IMR-90 (cell line): Measurements from ENCODE around the gene CTPS2. TPM values are rescaled to one million over a fixed set of nuclear protein-coding genes. Genes with fewer than 3 reads are reported as not detected.

Experiments used
- ATAC-seq: fragments of 200-7000 bp; cut with Tn5 transposase; 2 replicates; pipeline ENCODE4 v1.9.1; 2020; ENCODE audit warnings: low read depth, mild to moderate bottlenecking, moderate library complexity
- BruUV-seq: library from RNA; stranded (reverse); fragments of 400-500 nt; replicated peaks from 2 replicates; lab custom pipeline; 2021; lab: Mats Ljungman, UMichigan
- CTCF ChIA-PET: fragments of 300-600 bp; formaldehyde crosslinking; extraction: SDS; loops from one replicate; lab custom pipeline; 2021; ENCODE audit warnings: antibody characterized with exemption; lab: Yijun Ruan, JAX
- POLR2A ChIA-PET: fragments of 300-600 bp; sonication (Branson Sonifier 250); formaldehyde crosslinking; loops from one replicate; lab custom pipeline; 2022; ENCODE audit warnings: antibody characterized with exemption; ENCODE audit not compliant: unreplicated experiment; lab: Charles Lee
- DNase-seq: peaks from one replicate; pipeline ENCODE4 v3.0.0; 2013
- H2AFZ ChIP-seq: replicated peaks from 2 replicates; pipeline ENCODE3; 2013; ENCODE audit warnings: low read length, mild to moderate bottlenecking; ENCODE audit not compliant: poor library complexity
- H2AK5ac ChIP-seq: 2 replicates; pipeline ENCODE4 v1.6.1; 2013; ENCODE audit warnings: low read depth, low read length, inconsistent platforms
- H2AK9ac ChIP-seq: replicated peaks from 2 replicates; pipeline ENCODE3; 2013; ENCODE audit warnings: mild to moderate bottlenecking, low read depth, low read length, moderate library complexity; ENCODE audit not compliant: poor library complexity
- H2BK120ac ChIP-seq: 2 replicates; pipeline ENCODE4 v1.6.1; 2013; ENCODE audit warnings: low read depth, low read length, inconsistent platforms
- H2BK15ac ChIP-seq: 3 replicates; pipeline ENCODE4 v1.6.1; 2013; ENCODE audit warnings: low read depth, low read length, inconsistent platforms
- H2BK20ac ChIP-seq: 2 replicates; pipeline ENCODE4 v1.6.1; 2013; ENCODE audit warnings: low read depth, mild to moderate bottlenecking, inconsistent platforms, low read length, moderate library complexity
- H2BK5ac ChIP-seq: 2 replicates; pipeline ENCODE4 v1.6.1; 2013; ENCODE audit warnings: mild to moderate bottlenecking, low read depth, low read length, inconsistent platforms; ENCODE audit not compliant: poor library complexity, severe bottlenecking
- H3K14ac ChIP-seq: replicated peaks from 2 replicates; pipeline ENCODE4 v1.6.1; 2013; ENCODE audit warnings: low read depth, low read length, inconsistent platforms
- H3K18ac ChIP-seq: 2 replicates; pipeline ENCODE4 v1.6.1; 2013; ENCODE audit warnings: low read depth, low read length, control low read depth
- H3K23ac ChIP-seq: 2 replicates; pipeline ENCODE4 v1.6.1; 2013; ENCODE audit warnings: low read depth, low read length, inconsistent platforms
- H3K27ac ChIP-seq: 2 replicates; pipeline ENCODE4 v1.5.1; 2013; ENCODE audit warnings: mild to moderate bottlenecking, control low read depth, low read length; ENCODE audit not compliant: insufficient read depth
- H3K27me3 ChIP-seq: 2 replicates; pipeline ENCODE4 v1.6.1; 2013; ENCODE audit warnings: low read length; ENCODE audit not compliant: control insufficient read depth, insufficient read depth
- H3K36me3 ChIP-seq: 2 replicates; pipeline ENCODE4 v1.6.1; 2013; ENCODE audit warnings: low read length, mixed read lengths; ENCODE audit not compliant: control insufficient read depth, insufficient read depth
- H3K4ac ChIP-seq: 2 replicates; pipeline ENCODE4 v1.6.1; 2013; ENCODE audit warnings: low read depth, low read length, inconsistent platforms
- H3K4me1 ChIP-seq: 2 replicates; pipeline ENCODE4 v1.6.1; 2013; ENCODE audit warnings: low read length, mixed read lengths; ENCODE audit not compliant: control insufficient read depth, insufficient read depth
- H3K4me2 ChIP-seq: 2 replicates; pipeline ENCODE4 v1.6.1; 2013; ENCODE audit warnings: low read depth, mild to moderate bottlenecking, control low read depth, low read length, moderate library complexity
- H3K4me3 ChIP-seq: 2 replicates; pipeline ENCODE4 v1.5.1; 2013; ENCODE audit warnings: low read depth, mild to moderate bottlenecking, control low read depth, low read length, moderate library complexity; ENCODE audit not compliant: insufficient read depth
- H3K56ac ChIP-seq: 2 replicates; pipeline ENCODE4 v1.6.1; 2013; ENCODE audit warnings: low read length, inconsistent platforms; ENCODE audit not compliant: insufficient read depth; ENCODE audit errors: extremely low read depth
- H3K79me1 ChIP-seq, 2 experiments: 2 replicates each; pipeline ENCODE4 v1.6.1; 2013; ENCODE audit warnings: low read length in 2 of 2, inconsistent platforms in 1 of 2, low read depth in 1 of 2
- H3K9ac ChIP-seq: 2 replicates; pipeline ENCODE4 v1.6.1; 2013; ENCODE audit warnings: low read depth, low read length, control low read depth
- H3K9me1 ChIP-seq: 2 replicates; pipeline ENCODE4 v1.6.1; 2013; ENCODE audit warnings: low read length, inconsistent platforms; ENCODE audit not compliant: insufficient read depth
- H3K9me3 ChIP-seq: 2 replicates; pipeline ENCODE4 v1.6.1; 2013; ENCODE audit warnings: low read length; ENCODE audit not compliant: control insufficient read depth, insufficient read depth
- H4K20me1 ChIP-seq: 2 replicates; pipeline ENCODE4 v1.6.1; 2013; ENCODE audit warnings: low read length, inconsistent platforms; ENCODE audit not compliant: insufficient read depth
- H4K5ac ChIP-seq: 2 replicates; pipeline ENCODE4 v1.6.1; 2013; ENCODE audit warnings: mild to moderate bottlenecking, low read depth, low read length, control low read depth
- H4K8ac ChIP-seq, 2 experiments: 2 replicates each; pipeline ENCODE4 v1.6.1; 2013; ENCODE audit warnings: low read depth in 2 of 2, low read length in 2 of 2, control low read depth in 1 of 2, inconsistent platforms in 1 of 2
- H4K91ac ChIP-seq: 2 replicates; pipeline ENCODE4 v1.6.1; 2013; ENCODE audit warnings: low read depth, low read length, inconsistent platforms; ENCODE audit not compliant: insufficient read depth
- BHLHE40 ChIP-seq: fragments of 150-350 bp; IDR thresholded peaks from 2 replicates; pipeline ENCODE4 v1.6.1; 2016; ENCODE audit warnings: mild to moderate bottlenecking, low read depth, low read length
- CEBPB ChIP-seq: IDR thresholded peaks from 2 replicates; pipeline ENCODE4 v1.6.1; 2012; ENCODE audit warnings: low read depth, low read length, improper control_type of control experiment
- CHD1 ChIP-seq: IDR thresholded peaks from 2 replicates; pipeline ENCODE4 v1.6.1; 2012; ENCODE audit warnings: low read depth, low read length, improper control_type of control experiment
- CTCF ChIP-seq: conservative IDR thresholded peaks from 2 replicates; pipeline ENCODE4 v1.5.1; 2012; ENCODE audit warnings: mild to moderate bottlenecking, low read depth, low read length, improper control_type of control experiment
- ELK1 ChIP-seq: fragments of 150-350 bp; IDR thresholded peaks from 2 replicates; pipeline ENCODE4 v1.6.1; 2016; ENCODE audit warnings: low read depth, mild to moderate bottlenecking, low read length, moderate library complexity, borderline replicate concordance
- FOS ChIP-seq: fragments of 150-350 bp; IDR thresholded peaks from 2 replicates; pipeline ENCODE4 v1.6.1; 2016; ENCODE audit warnings: low read depth, low read length
- MAFK ChIP-seq: IDR thresholded peaks from 2 replicates; pipeline ENCODE4 v1.6.1; 2012; ENCODE audit warnings: low read depth, low read length, improper control_type of control experiment
- MAZ ChIP-seq: IDR thresholded peaks from 2 replicates; pipeline ENCODE4 v1.6.1; 2012; ENCODE audit warnings: low read depth, mild to moderate bottlenecking, low read length, improper control_type of control experiment, moderate library complexity, borderline replicate concordance
- MXI1 ChIP-seq: IDR thresholded peaks from 2 replicates; pipeline ENCODE4 v1.6.1; 2012; ENCODE audit warnings: low read depth, mild to moderate bottlenecking, low read length, moderate library complexity, borderline replicate concordance
- NFE2L2 ChIP-seq: fragments of 150-350 bp; IDR thresholded peaks from 2 replicates; pipeline ENCODE4 v1.6.1; 2016; ENCODE audit warnings: low read depth, mild to moderate bottlenecking, low read length
- POLR2A ChIP-seq: IDR thresholded peaks from 2 replicates; pipeline ENCODE4 v1.6.1; 2012; ENCODE audit warnings: mild to moderate bottlenecking, low read depth, low read length
- RAD21 ChIP-seq: IDR thresholded peaks from 2 replicates; pipeline ENCODE4 v1.6.1; 2012; ENCODE audit warnings: low read length, improper control_type of control experiment
- RCOR1 ChIP-seq: IDR thresholded peaks from 2 replicates; pipeline ENCODE4 v1.6.1; 2012; ENCODE audit warnings: mild to moderate bottlenecking, low read length, improper control_type of control experiment; ENCODE audit not compliant: insufficient replicate concordance
- RFX5 ChIP-seq: IDR thresholded peaks from 2 replicates; pipeline ENCODE4 v1.8.0; 2012; ENCODE audit warnings: low read depth, mild to moderate bottlenecking, low read length, moderate library complexity
- SMC3 ChIP-seq: fragments of 150-350 bp; IDR thresholded peaks from 2 replicates; pipeline ENCODE4 v1.6.1; 2016; ENCODE audit warnings: low read depth, mild to moderate bottlenecking, antibody characterized with exemption, low read length, moderate library complexity
- USF2 ChIP-seq: fragments of 150-350 bp; IDR thresholded peaks from 2 replicates; pipeline ENCODE4 v1.6.1; 2017; ENCODE audit warnings: mild to moderate bottlenecking, antibody characterized with exemption, low read length, low read depth
- dilution Hi-C: fragments of 300-500 bp; cut with HindIII; formaldehyde crosslinking; loops from one replicate; pipeline ENCODE4 v1.14.3; 2018; ENCODE audit warnings: low sequenced_read_pairs; ENCODE audit not compliant: unreplicated experiment
- in situ Hi-C: fragments of 300-500 bp; cut with MboI; formaldehyde crosslinking; loops from 3 replicates; pipeline ENCODE4 v1.14.3; 2019; ENCODE audit warnings: low sequenced_read_pairs, inconsistent platforms, mixed read lengths
- intact Hi-C: fragments of 100-400 bp; cut with micrococcal nuclease; formaldehyde crosslinking; loops from 2 replicates; pipeline ENCODE4 v1.10.0; 2022
- polyA plus RNA-seq, 3 experiments: library from polyadenylated mRNA; depleted of rRNA; stranded (reverse); fragments of >200 nt; gene quantifications; 2 replicates each; pipeline ENCODE4 v1.2.3, GENCODE V29; 2012; ENCODE audit warnings: low replicate concordance in 1 of 3
- total RNA-seq: library from RNA; depleted of rRNA; stranded (reverse); fragments of >200 nt; gene quantifications from 2 replicates; pipeline ENCODE4 v1.2.3, GENCODE V29; 2012

CTPS2 gene
- total and polyA plus RNA-seq, 2 of the 4 experiments (the other 2 are of a cell fraction) = 6.0 to 13.1 TPM

- H4K20me1 ChIP-seq = peaks cover 10% of the 10 kb centered on the region; the same call in 1 of the 2 replicates
- H2AK9ac ChIP-seq = no peak overlapping the region
- H2BK120ac ChIP-seq = no peak overlapping the region
- no peak overlapping the region for H4K91ac ChIP-seq
- H3K9me3 ChIP-seq = no peaks in the 10 kb centered on the region
- no peak for DNase-seq
- H3K9ac ChIP-seq = no peak overlapping the region
- no peak overlapping the region for H2BK5ac ChIP-seq
- H3K27ac ChIP-seq = no peak overlapping the region
- in situ Hi-C loops (no loop called here), intact Hi-C loops (no loop called here), dilution Hi-C loops (no loop called here)
- no peak overlapping the region for H3K4ac ChIP-seq
- H3K14ac ChIP-seq = no peak overlapping the region
- H3K36me3 ChIP-seq = peaks cover 21% of the 10 kb centered on the region
- H3K56ac ChIP-seq = no peak overlapping the region
- H3K4me1 ChIP-seq = no peaks in the 10 kb centered on the region
- H4K5ac ChIP-seq = no peak overlapping the region
- H3K18ac ChIP-seq = no peak overlapping the region
- H2BK20ac ChIP-seq = no peak overlapping the region
- TF ChIP-seq BHLHE40 (no peak), USF2 (no peak), CEBPB (no peak), CTCF (no peak), MXI1 (no peak), POLR2A (no peak), MAFK (no peak), SMC3 (no peak), CHD1 (no peak), FOS (no peak), ELK1 (no peak), MAZ (no peak), NFE2L2 (no peak), RCOR1 (no peak), RFX5 (no peak), RAD21 (no peak)
- ChIA-PET CTCF (no interaction called here), POLR2A (no interaction called here)
- H3K23ac ChIP-seq = no peak overlapping the region
- no peaks in the 10 kb centered on the region for H3K27me3 ChIP-seq
- no peak overlapping the region for H3K4me2 ChIP-seq
- no peak overlapping the region for H2AFZ ChIP-seq
- H4K8ac ChIP-seq = no peak overlapping the region
- peaks cover 2% of the 10 kb centered on the region; the same call in 1 of the 2 replicates for H3K9me1 ChIP-seq
- no TSS peak for BruUV-seq
- no peak overlapping the region for H3K4me3 ChIP-seq
- H2AK5ac ChIP-seq = no peak overlapping the region
- no peak overlapping the region for H2BK15ac ChIP-seq
- no peak for ATAC-seq
- H3K79me1 ChIP-seq = peaks cover 6 to 16% of the 10 kb centered on the region in 2 experiments; a peak in 3 of 4 replicates
Measured at GRCh38 chrX:16733013-16733412, 20.5 kb upstream of the CTPS2 start.
